SJSA1 (cell line): Measurements from ENCODE around the gene BRF1. TPM values are rescaled to one million over a fixed set of nuclear protein-coding genes. Genes with fewer than 3 reads are reported as not detected.
A peak's percentile ranks its signal among the peaks of the same experiment; 100 is the strongest.

Source experiments
- DNase-seq, 2 experiments: peaks; one replicate each; pipeline ENCODE4 v3.0.0-alpha.2; 2015 to 2020; ENCODE audit warnings: low spot score in 2 of 2, low read depth in 1 of 2
- H3K27ac ChIP-seq: fragments of 250-450 bp; sonication (Bioruptor Pico); 2 replicates; pipeline ENCODE4 v1.5.1; 2020; ENCODE audit warnings: mild to moderate bottlenecking, moderate library complexity
- H3K27me3 ChIP-seq: fragments of 250-450 bp; sonication (Bioruptor Pico); replicated peaks from 2 replicates; pipeline ENCODE4 v1.5.1; 2020; ENCODE audit warnings: mild to moderate bottlenecking, moderate library complexity
- H3K36me3 ChIP-seq: fragments of 250-450 bp; sonication (Bioruptor Pico); 2 replicates; pipeline ENCODE4 v1.5.1; 2020; ENCODE audit warnings: mild to moderate bottlenecking
- H3K4me1 ChIP-seq: fragments of 250-450 bp; sonication (Bioruptor Pico); replicated peaks from 2 replicates; pipeline ENCODE4 v1.6.1; 2021; ENCODE audit warnings: mild to moderate bottlenecking
- H3K4me3 ChIP-seq: fragments of 250-450 bp; sonication (Bioruptor Pico); 2 replicates; pipeline ENCODE4 v1.5.1; 2020; ENCODE audit warnings: mild to moderate bottlenecking
- H3K9me3 ChIP-seq: fragments of 250-450 bp; sonication (Bioruptor Pico); replicated peaks from 2 replicates; pipeline ENCODE4 v1.5.1; 2020; ENCODE audit warnings: mild to moderate bottlenecking
- total RNA-seq: library from RNA; depleted of rRNA; stranded (reverse); fragments of >200 nt; shearing (Covaris generic); gene quantifications from 2 replicates; pipeline ENCODE4 v1.2.3, GENCODE V29; 2014

BRF1 gene
- total RNA-seq, 1 experiment from 2014 or later, result 35.8 TPM

GRCh38 chr14:105315941-105316576, 15.3 kb upstream of the BRF1 start:
- no peak overlapping the region for H3K27ac ChIP-seq
- DNase-seq, result peak in 1 of 2 experiments; percentile 41

GRCh38 chr14:105315211-105315721, 14.5 kb upstream of the BRF1 start:
- DNase-seq, result peak; percentile 14 to 41
- peaks cover 17% of the 10 kb centered on the region for H3K4me1 ChIP-seq
- peak overlapping the region; percentile 52 for H3K4me3 ChIP-seq
- H3K27me3 ChIP-seq, result no peaks in the 10 kb centered on the region
- H3K36me3 ChIP-seq, result no peaks in the 10 kb centered on the region
- H3K9me3 ChIP-seq, result no peaks in the 10 kb centered on the region
- H3K27ac ChIP-seq, result no peak overlapping the region

More at GRCh38 chr14:105315941-105316576, 15.3 kb upstream of the BRF1 start:
- H3K36me3 ChIP-seq, result no peaks in the 10 kb centered on the region
- no peaks in the 10 kb centered on the region for H3K27me3 ChIP-seq
- H3K4me1 ChIP-seq, result peaks cover 17% of the 10 kb centered on the region
- H3K9me3 ChIP-seq, result no peaks in the 10 kb centered on the region
- no peak overlapping the region for H3K4me3 ChIP-seq

GRCh38 chr14:105314287-105315200, 13.7 kb upstream of the BRF1 start, which contains the start of gene PACS2:
Gene PACS2, plus strand, starts transcription at chr14:105314748. Its CDS starts 171 bp downstream, at chr14:105314919.
- DNase-seq, result peak; percentile 38 to 57
- H3K4me3 ChIP-seq, result peak within 1 kb of the TSS; percentile 52
- peak within 1 kb of the TSS; percentile 32; the same call in 1 of the 2 replicates for H3K27ac ChIP-seq
- H3K4me1 ChIP-seq, result peaks cover 17% of the 10 kb centered on the region
- H3K36me3 ChIP-seq, result no peaks in the 10 kb centered on the region
- no peaks in the 10 kb centered on the region for H3K27me3 ChIP-seq
- H3K9me3 ChIP-seq, result no peaks in the 10 kb centered on the region

- peak; percentile 5 to 43 for DNase-seq
- Histone ChIP-seq H3K4me3 (peak overlapping the region; percentile 48), H3K9me3 (no peaks in the 10 kb centered on the region), H3K27ac (peak overlapping the region; percentile 32; the same call in 1 of the 2 replicates), H3K4me1 (peaks cover 17% of the 10 kb centered on the region), H3K27me3 (no peaks in the 10 kb centered on the region), H3K36me3 (no peaks in the 10 kb centered on the region)
Observed at GRCh38 chr14:105313381-105314286, 12.8 kb upstream of the BRF1 start.

- Histone ChIP-seq H3K27ac (no peak overlapping the region), H3K36me3 (no peaks in the 10 kb centered on the region), H3K27me3 (no peaks in the 10 kb centered on the region), H3K4me3 (no peak overlapping the region), H3K9me3 (no peaks in the 10 kb centered on the region), H3K4me1 (peaks cover 17% of the 10 kb centered on the region)
- DNase-seq, result no peak
Observed at GRCh38 chr14:105312973-105313372, 12.2 kb upstream of the BRF1 start.

GRCh38 chr14:105311838-105312237, 11.0 kb upstream of the BRF1 start:
- no peaks in the 10 kb centered on the region for H3K36me3 ChIP-seq
- H3K4me3 ChIP-seq, result no peak overlapping the region
- H3K27me3 ChIP-seq, result no peaks in the 10 kb centered on the region
- peaks cover 17% of the 10 kb centered on the region for H3K4me1 ChIP-seq
- no peak overlapping the region for H3K27ac ChIP-seq
- no peak for DNase-seq
- no peaks in the 10 kb centered on the region for H3K9me3 ChIP-seq

GRCh38 chr14:105309371-105309770, 8.6 kb upstream of the BRF1 start:
- no peak overlapping the region for H3K27ac ChIP-seq
- no peaks in the 10 kb centered on the region for H3K36me3 ChIP-seq
- H3K4me1 ChIP-seq, result peaks cover 5% of the 10 kb centered on the region
- no peaks in the 10 kb centered on the region for H3K27me3 ChIP-seq
- no peak overlapping the region for H3K4me3 ChIP-seq
- no peak for DNase-seq
- no peaks in the 10 kb centered on the region for H3K9me3 ChIP-seq

GRCh38 chr14:105307052-105307727, 6.4 kb upstream of the BRF1 start:
- no peak overlapping the region for H3K27ac ChIP-seq
- no peak overlapping the region for H3K4me3 ChIP-seq
- no peaks in the 10 kb centered on the region for H3K36me3 ChIP-seq
- no peaks in the 10 kb centered on the region for H3K9me3 ChIP-seq
- no peak for DNase-seq
- no peaks in the 10 kb centered on the region for H3K27me3 ChIP-seq
- no peaks in the 10 kb centered on the region; the same call in 1 of the 2 replicates for H3K4me1 ChIP-seq

- Histone ChIP-seq H3K27me3 (no peaks in the 10 kb centered on the region), H3K36me3 (peaks cover 2% of the 10 kb centered on the region), H3K27ac (no peak overlapping the region), H3K9me3 (no peaks in the 10 kb centered on the region), H3K4me1 (no peaks in the 10 kb centered on the region; the same call in 1 of the 2 replicates), H3K4me3 (no peak overlapping the region)
- no peak for DNase-seq
Observed at GRCh38 chr14:105305791-105306190, 5.0 kb upstream of the BRF1 start.

GRCh38 chr14:105305345-105305744, 4.5 kb upstream of the BRF1 start:
- no peak for DNase-seq
- H3K36me3 ChIP-seq, result peaks cover 6% of the 10 kb centered on the region
- no peaks in the 10 kb centered on the region; the same call in 1 of the 2 replicates for H3K4me1 ChIP-seq
- no peak overlapping the region for H3K4me3 ChIP-seq
- H3K27me3 ChIP-seq, result no peaks in the 10 kb centered on the region
- H3K9me3 ChIP-seq, result peaks cover 2% of the 10 kb centered on the region; the same call in 1 of the 2 replicates
- H3K27ac ChIP-seq, result no peak overlapping the region

GRCh38 chr14:105304565-105304964, 3.8 kb upstream of the BRF1 start:
- H3K27me3 ChIP-seq, result no peaks in the 10 kb centered on the region
- H3K4me3 ChIP-seq, result no peak overlapping the region
- H3K27ac ChIP-seq, result no peak overlapping the region
- H3K36me3 ChIP-seq, result peaks cover 14% of the 10 kb centered on the region
- no peak for DNase-seq
- H3K9me3 ChIP-seq, result peaks cover 3% of the 10 kb centered on the region; the same call in 1 of the 2 replicates
- H3K4me1 ChIP-seq, result peaks cover 6% of the 10 kb centered on the region; the same call in 1 of the 2 replicates

GRCh38 chr14:105303949-105304348, 3.1 kb upstream of the BRF1 start:
- H3K27me3 ChIP-seq, result no peaks in the 10 kb centered on the region
- H3K9me3 ChIP-seq, result peaks cover 3% of the 10 kb centered on the region; the same call in 1 of the 2 replicates
- no peak overlapping the region for H3K4me3 ChIP-seq
- H3K36me3 ChIP-seq, result peaks cover 15% of the 10 kb centered on the region
- peaks cover 9% of the 10 kb centered on the region; the same call in 1 of the 2 replicates for H3K4me1 ChIP-seq
- DNase-seq, result no peak
- H3K27ac ChIP-seq, result no peak overlapping the region
